ENCODE results near the gene SLC15A5. TPM values are rescaled to one million over a fixed set of nuclear protein-coding genes. Genes with fewer than 3 reads are reported as not detected.

Gene SLC15A5
- total and polyA plus RNA-seq, 2 of the 8 experiments (the other 6 are each of a cell fraction or from before 2014, with no cell fraction given), result not detected

DNA sequence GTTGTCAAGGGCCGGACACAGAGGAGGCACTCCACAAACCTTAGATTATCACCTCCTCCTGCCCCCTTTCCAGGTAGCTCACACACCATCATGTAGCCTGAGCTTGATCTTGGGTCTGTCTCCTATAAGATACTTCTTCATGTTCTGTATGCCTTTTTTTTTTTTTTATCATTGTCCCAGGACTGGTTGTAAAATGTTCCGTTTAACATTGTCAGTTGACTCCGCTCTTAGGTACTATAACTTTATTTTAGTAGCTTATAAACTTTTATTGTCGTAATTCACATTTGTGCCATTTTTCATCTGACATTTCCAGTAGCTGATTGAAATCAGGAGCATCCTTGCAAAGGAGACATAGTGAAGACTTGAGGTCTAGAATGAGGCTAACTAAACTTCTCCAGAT lies 79.9 kb downstream of the SLC15A5 start:
- Histone ChIP-seq H3K9ac (replicated peaks in 1 of 4; ENCODE audit: extremely low read depth in 1 of 4, low read depth in 3 of 4, low read length in 3 of 4) (no peak overlapping the region), H4K91ac (replicated peaks; ENCODE audit: insufficient read length, low read length) (no peak overlapping the region), H3K79me1 (ENCODE audit: low read depth, low read length) (no peaks in the 10 kb centered on the region), H2AFZ (ENCODE audit: low read length) (no peak overlapping the region), H3K18ac (ENCODE audit: extremely low read depth, low read length) (no peak overlapping the region), H3K9me3 (ENCODE audit: insufficient read depth in 2 of 2, low read depth in 1 of 2, low read length in 1 of 2) (no peaks in the 10 kb centered on the region), H4K5ac (ENCODE audit: insufficient read length, low read depth, low read length) (no peak overlapping the region), H3K27ac (ENCODE audit: low read depth, low read length) (no peak overlapping the region), H3K56ac (replicated peaks; ENCODE audit: insufficient read length, low read depth, low read length) (no peak overlapping the region), H4K20me1 (replicated peaks in 1 of 2; ENCODE audit: control insufficient read depth in 1 of 2, insufficient read depth in 2 of 2, low read length in 2 of 2) (no peaks in the 10 kb centered on the region), H3K23me2 (ENCODE audit: low read depth, low read length) (no peaks in the 10 kb centered on the region), H2BK20ac (ENCODE audit: low read length) (no peak overlapping the region), H2BK15ac (ENCODE audit: low read length) (no peak overlapping the region), H4K8ac (ENCODE audit: extremely low read depth, insufficient read depth, low read length) (no peak overlapping the region), H2BK12ac (ENCODE audit: low read depth, low read length) (no peak overlapping the region), H3K4me1 (replicated peaks in 1 of 4; ENCODE audit: control insufficient read depth in 3 of 4, insufficient read depth in 4 of 4, low read length in 3 of 4) (no peaks in the 10 kb centered on the region), H2AK5ac (ENCODE audit: low read depth, low read length) (no peak overlapping the region), H3K14ac (ENCODE audit: insufficient read length) (no peak overlapping the region), H2BK120ac (replicated peaks; ENCODE audit: low read depth, low read length) (no peak overlapping the region), H3K4ac (replicated peaks; ENCODE audit: insufficient read length, low read depth, low read length) (no peak overlapping the region), H3K4me3 (ENCODE audit: extremely low read depth in 1 of 4, insufficient read depth in 2 of 4, low read depth in 3 of 4, low read length in 4 of 4) (no peak overlapping the region), H3K27me3 (replicated peaks in 1 of 4; ENCODE audit: control insufficient read depth in 3 of 4, extremely low read depth in 1 of 4, insufficient read depth in 3 of 4, low read length in 3 of 4) (no peaks in the 10 kb centered on the region), H3K79me2 (ENCODE audit: control insufficient read depth in 1 of 2, insufficient read depth in 2 of 2, low read length in 2 of 2) (no peaks in the 10 kb centered on the region), H3K23ac (ENCODE audit: insufficient read length) (no peak overlapping the region), H2BK5ac (ENCODE audit: low read depth, low read length) (no peak overlapping the region), H3K4me2 (ENCODE audit: insufficient read depth in 1 of 2, low read depth in 2 of 2, low read length in 2 of 2) (no peak overlapping the region), H3K36me3 (ENCODE audit: control insufficient read depth in 2 of 4, insufficient read depth in 4 of 4, low read length in 3 of 4) (no peaks in the 10 kb centered on the region)
- no peak for FAIRE-seq
- POLR2A ChIA-PET (ENCODE audit: partially characterized antibody), result no interaction called here
- no peak for DNase-seq (ENCODE audit: low read depth in 1 of 2, low spot score in 2 of 2)
- no peak for TF ChIP-seq SUZ12 (IDR thresholded peaks at IDR 0.05; ENCODE audit: low read length)
- no peak for TF ChIP-seq CBX5 (IDR thresholded peaks at IDR 0.05; ENCODE audit: low read depth, low read length)
- TF ChIP-seq CEBPB (IDR thresholded peaks at IDR 0.05; ENCODE audit: low read depth, low read length), result no peak
- no peak for TF ChIP-seq BACH1 (IDR thresholded peaks at IDR 0.05; ENCODE audit: low read length)
- TF ChIP-seq FOSL1 (IDR thresholded peaks at IDR 0.05; ENCODE audit: insufficient read depth, low read depth, low read length), result no peak
- TF ChIP-seq KDM1A (IDR thresholded peaks at IDR 0.05; ENCODE audit: borderline replicate concordance, low read length), result no peak
- TF ChIP-seq BRCA1 (IDR thresholded peaks at IDR 0.05; ENCODE audit: low read depth, low read length), result no peak
- no peak for TF ChIP-seq KDM4A (IDR thresholded peaks at IDR 0.05; ENCODE audit: low read depth, low read length, severe bottlenecking)
- CTCF ChIA-PET (ENCODE audit: partially characterized antibody), result interaction anchor here (1.2 kb wide), 1 partner anchor 31 kb away, joined by 4 read pairs; no protein-coding TSS in a partner anchor
- 21% methylated on average over 4 of the region's 4 CpGs; no CpG with 5 or more reads in 1 of the 2 experiments for WGBS, 2 experiments (ENCODE audit: extremely low coverage in 1 of 2, insufficient coverage in 1 of 2, insufficient read length in 1 of 2, insufficient replicate concordance in 2 of 2, low coverage in 1 of 2, low lambda C conversion rate in 2 of 2, missing lambda C conversion rate in 1 of 2)

All from H1 (cell line).